T-helper 2 cell treated with Interferon-gamma antibody and Interleukin-4, amounts not matched to agents 5 μg/mL and 100 μg/mL, for 36 hours (primary cell): ENCODE measurements around the gene MVK.

Experiments used
- DNase-seq: peaks from one replicate; pipeline ENCODE4 v3.0.0; 2021; ENCODE audit warnings: low spot score
- H3K27ac Mint-ChIP-seq: one replicate; pipeline ENCODE4 v1.8.0; 2021; ENCODE audit warnings: mild to moderate bottlenecking, mixed read lengths
- H3K27me3 Mint-ChIP-seq: one replicate; pipeline ENCODE4 v1.8.0; 2021; ENCODE audit warnings: low read depth, mixed read lengths
- H3K36me3 Mint-ChIP-seq: one replicate; pipeline ENCODE4 v1.8.0; 2021; ENCODE audit warnings: low read depth, mixed read lengths
- H3K4me1 Mint-ChIP-seq: one replicate; pipeline ENCODE4 v1.8.0; 2021; ENCODE audit warnings: low read depth, mixed read lengths
- H3K4me3 Mint-ChIP-seq: one replicate; pipeline ENCODE4 v1.8.0; 2022; ENCODE audit warnings: mild to moderate bottlenecking, moderate library complexity, mixed read lengths
- H3K9me3 Mint-ChIP-seq: one replicate; pipeline ENCODE4 v1.8.0; 2021; ENCODE audit warnings: mixed read lengths

Gene MVK

DNA sequence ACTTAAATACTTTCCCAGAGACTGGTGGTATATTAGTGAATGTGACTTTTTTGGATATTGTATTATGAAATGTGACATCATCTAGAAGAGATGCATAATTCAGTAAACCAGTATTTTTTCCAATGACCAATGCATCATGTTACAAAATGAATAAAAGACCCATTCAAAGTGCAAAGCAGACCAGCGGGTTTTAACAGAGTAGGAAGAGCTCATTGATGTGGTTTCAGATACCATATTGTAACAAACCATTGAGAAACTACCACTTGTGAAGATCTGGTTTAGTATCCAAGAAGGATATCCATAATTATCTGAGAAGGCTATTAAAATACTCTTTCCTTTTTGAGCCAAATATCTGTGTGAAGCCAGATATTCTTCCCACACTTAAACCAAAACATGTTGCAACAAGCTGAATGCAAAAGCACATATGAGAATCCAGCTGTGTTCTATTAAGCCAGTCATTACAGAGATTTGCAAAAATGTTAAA lies 47.7 kb downstream of the MVK start:
- H3K27me3 Mint-ChIP-seq = peaks cover 20% of the 10 kb centered on the region
- H3K9me3 Mint-ChIP-seq = no peaks in the 10 kb centered on the region
- peaks cover 2% of the 10 kb centered on the region for H3K4me1 Mint-ChIP-seq

GRCh38 chr12:109621901-109622364 lies 48.3 kb downstream of the MVK start:
- H3K4me1 Mint-ChIP-seq = peaks cover 2% of the 10 kb centered on the region
- no peaks in the 10 kb centered on the region for H3K36me3 Mint-ChIP-seq
- no peak for DNase-seq
- H3K27me3 Mint-ChIP-seq = peaks cover 20% of the 10 kb centered on the region
- no peak overlapping the region for H3K27ac Mint-ChIP-seq
- H3K9me3 Mint-ChIP-seq = no peaks in the 10 kb centered on the region
- no peak overlapping the region for H3K4me3 Mint-ChIP-seq

More for the DNA sequence above, 47.7 kb downstream of the MVK start:
- H3K4me3 Mint-ChIP-seq = no peak overlapping the region
- H3K27ac Mint-ChIP-seq = no peak overlapping the region
- H3K36me3 Mint-ChIP-seq = no peaks in the 10 kb centered on the region
- no peak for DNase-seq

DNA sequence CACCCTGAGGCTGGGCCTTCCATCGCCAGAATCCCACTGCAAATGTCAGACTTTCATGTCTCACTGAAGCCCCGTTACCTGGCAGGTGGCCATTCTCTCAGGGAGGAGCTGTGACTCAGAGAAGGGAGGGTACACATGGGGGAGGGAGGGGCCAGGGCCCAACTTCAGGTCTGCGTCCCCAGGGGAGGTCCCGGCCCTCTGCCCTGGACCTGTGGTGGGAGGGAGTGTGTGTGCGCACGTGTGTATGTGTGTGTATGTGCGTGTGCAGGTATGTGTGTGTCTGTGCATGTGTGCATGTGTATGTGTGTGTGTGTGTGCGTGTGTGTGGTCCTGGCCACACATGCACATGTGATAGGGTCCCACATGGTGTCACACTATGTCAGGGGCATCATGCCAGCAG lies 50.9 kb downstream of the MVK start:
- Mint-ChIP-seq H3K9me3 (no peaks in the 10 kb centered on the region), H3K4me1 (peaks cover 2% of the 10 kb centered on the region), H3K36me3 (no peaks in the 10 kb centered on the region), H3K4me3 (no peak overlapping the region), H3K27ac (no peak overlapping the region), H3K27me3 (peaks cover 20% of the 10 kb centered on the region)
- DNase-seq = no peak

DNA sequence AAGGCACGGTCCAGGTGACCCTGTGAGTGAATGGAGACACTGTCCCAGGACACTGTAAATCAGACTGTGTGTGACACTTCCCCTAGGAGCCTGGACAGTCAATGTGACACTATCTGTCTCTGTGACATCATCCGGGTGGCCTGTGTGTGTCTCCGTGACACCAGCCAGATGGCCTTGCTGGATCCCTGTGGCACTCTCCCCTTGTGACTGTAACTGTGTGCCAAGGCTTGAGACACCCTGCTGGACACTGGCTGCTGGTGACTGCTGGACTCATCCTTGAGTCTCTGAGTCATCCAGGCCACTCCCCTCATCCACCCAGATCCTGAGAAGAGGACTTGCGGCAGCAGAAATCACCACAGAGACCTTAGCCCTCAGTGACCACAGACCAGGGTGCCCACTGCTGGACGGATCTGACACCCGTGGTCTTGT lies 51.6 kb downstream of the MVK start:
- Mint-ChIP-seq H3K4me1 (peaks cover 2% of the 10 kb centered on the region), H3K36me3 (no peaks in the 10 kb centered on the region), H3K27ac (no peak overlapping the region), H3K27me3 (peaks cover 17% of the 10 kb centered on the region), H3K9me3 (no peaks in the 10 kb centered on the region), H3K4me3 (no peak overlapping the region)
- no peak for DNase-seq

DNA sequence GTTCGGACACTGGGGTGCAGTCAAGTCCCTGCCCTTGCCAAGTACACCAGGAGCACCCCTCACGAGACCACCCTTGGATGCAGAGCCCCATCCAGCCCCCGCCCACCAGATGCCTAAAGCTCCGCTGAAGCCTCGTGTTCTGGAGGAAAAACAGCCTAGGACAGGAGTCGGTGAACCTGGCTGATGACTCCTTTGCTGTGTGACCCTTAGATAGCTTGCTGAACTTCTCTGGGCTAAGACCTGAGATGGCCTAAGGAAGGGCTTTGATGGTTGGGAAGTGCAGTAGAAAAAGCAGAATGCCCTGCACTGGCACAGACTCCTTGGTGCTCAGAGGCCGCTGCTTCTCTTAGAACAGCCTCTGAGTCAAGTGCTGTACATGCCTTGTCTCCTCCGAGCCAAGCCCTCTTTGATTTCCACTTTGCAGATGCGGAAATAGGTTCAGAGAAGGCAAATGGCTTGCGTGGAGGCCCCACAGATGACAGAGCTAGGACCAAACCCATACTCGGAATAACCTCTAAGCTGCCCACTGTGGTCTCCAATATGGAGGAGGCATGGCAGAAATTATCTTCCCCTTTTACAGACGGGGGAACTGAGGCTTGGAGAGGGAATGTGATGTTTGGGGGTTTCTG lies 52.3 kb downstream of the MVK start:
- no peak overlapping the region for H3K27ac Mint-ChIP-seq
- H3K36me3 Mint-ChIP-seq = no peaks in the 10 kb centered on the region
- peaks cover 16% of the 10 kb centered on the region for H3K27me3 Mint-ChIP-seq
- H3K4me1 Mint-ChIP-seq = peaks cover 2% of the 10 kb centered on the region
- no peaks in the 10 kb centered on the region for H3K9me3 Mint-ChIP-seq
- DNase-seq = no peak
- H3K4me3 Mint-ChIP-seq = no peak overlapping the region

GRCh38 chr12:109626378-109627115 lies 53.0 kb downstream of the MVK start:
- H3K27ac Mint-ChIP-seq = no peak overlapping the region
- H3K36me3 Mint-ChIP-seq = no peaks in the 10 kb centered on the region
- no peak for DNase-seq
- H3K27me3 Mint-ChIP-seq = peaks cover 10% of the 10 kb centered on the region
- peaks cover 2% of the 10 kb centered on the region for H3K4me1 Mint-ChIP-seq
- no peaks in the 10 kb centered on the region for H3K9me3 Mint-ChIP-seq
- no peak overlapping the region for H3K4me3 Mint-ChIP-seq

- H3K4me3 Mint-ChIP-seq = no peak overlapping the region
- no peaks in the 10 kb centered on the region for H3K9me3 Mint-ChIP-seq
- H3K4me1 Mint-ChIP-seq = no peaks in the 10 kb centered on the region
- H3K27me3 Mint-ChIP-seq = peaks cover under 1% of the 10 kb centered on the region
- no peaks in the 10 kb centered on the region for H3K36me3 Mint-ChIP-seq
- no peak overlapping the region for H3K27ac Mint-ChIP-seq
- DNase-seq = no peak
Observed at GRCh38 chr12:109627633-109628032, 54.0 kb downstream of the MVK start.

GRCh38 chr12:109630107-109630506 lies 56.5 kb downstream of the MVK start:
- H3K36me3 Mint-ChIP-seq = no peaks in the 10 kb centered on the region
- no peaks in the 10 kb centered on the region for H3K4me1 Mint-ChIP-seq
- H3K27ac Mint-ChIP-seq = no peak overlapping the region
- peaks cover 4% of the 10 kb centered on the region for H3K9me3 Mint-ChIP-seq
- no peak overlapping the region for H3K4me3 Mint-ChIP-seq
- H3K27me3 Mint-ChIP-seq = no peaks in the 10 kb centered on the region
- no peak for DNase-seq

GRCh38 chr12:109630815-109631214 lies 57.2 kb downstream of the MVK start:
- H3K27ac Mint-ChIP-seq = no peak overlapping the region
- H3K9me3 Mint-ChIP-seq = peaks cover 4% of the 10 kb centered on the region
- no peaks in the 10 kb centered on the region for H3K36me3 Mint-ChIP-seq
- H3K27me3 Mint-ChIP-seq = no peaks in the 10 kb centered on the region
- no peaks in the 10 kb centered on the region for H3K4me1 Mint-ChIP-seq
- DNase-seq = no peak
- no peak overlapping the region for H3K4me3 Mint-ChIP-seq

DNA sequence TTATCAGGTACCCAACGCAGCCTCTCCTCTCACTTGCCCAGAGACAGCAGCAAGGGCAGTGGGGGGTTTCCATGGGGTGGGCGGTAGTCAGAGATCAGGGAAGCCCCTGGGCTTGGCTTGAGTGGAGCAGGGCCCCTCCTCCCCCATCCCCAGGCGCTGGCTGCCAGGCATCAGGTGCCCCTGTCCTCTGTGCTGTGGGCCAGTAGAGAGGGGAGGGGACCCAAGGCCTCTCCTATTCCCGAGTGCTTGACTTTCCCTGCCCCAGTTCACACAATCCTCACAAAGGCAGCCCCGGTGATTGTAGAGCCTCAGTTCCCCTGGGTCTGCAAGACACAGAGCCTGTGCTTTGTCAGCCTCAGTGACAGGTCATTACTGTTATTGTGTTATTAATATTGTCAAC lies 57.7 kb downstream of the MVK start:
- Mint-ChIP-seq H3K27ac (no peak overlapping the region), H3K4me3 (no peak overlapping the region), H3K36me3 (no peaks in the 10 kb centered on the region), H3K9me3 (peaks cover 4% of the 10 kb centered on the region), H3K4me1 (no peaks in the 10 kb centered on the region), H3K27me3 (no peaks in the 10 kb centered on the region)
- DNase-seq = no peak

- Mint-ChIP-seq H3K4me3 (no peak overlapping the region), H3K27me3 (no peaks in the 10 kb centered on the region)
Observed at GRCh38 chr12:109631751-109632150, 58.2 kb downstream of the MVK start.

DNA sequence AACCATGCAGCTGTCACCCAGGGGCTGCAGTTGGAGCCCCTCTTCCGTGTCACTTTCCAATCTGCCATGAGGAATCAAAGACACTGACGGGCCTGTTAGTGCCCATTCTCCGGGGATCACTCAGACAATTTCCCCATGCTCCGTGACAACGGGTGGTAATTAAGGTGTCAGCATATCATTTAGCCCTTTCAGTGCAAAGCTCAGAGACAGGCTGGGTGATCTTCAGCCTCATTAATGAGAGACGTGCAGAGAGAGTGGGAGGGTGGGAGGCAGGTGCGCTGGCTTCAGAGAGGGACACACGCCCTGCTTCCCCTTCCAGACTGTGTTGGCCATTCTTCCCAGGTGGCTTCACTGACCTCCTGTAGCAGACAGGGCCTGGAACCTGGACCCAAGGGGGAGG lies 58.7 kb downstream of the MVK start:
- DNase-seq = no peak
- Mint-ChIP-seq H3K36me3 (no peaks in the 10 kb centered on the region), H3K27ac (no peak overlapping the region), H3K4me1 (no peaks in the 10 kb centered on the region), H3K27me3 (no peaks in the 10 kb centered on the region), H3K9me3 (peaks cover 4% of the 10 kb centered on the region), H3K4me3 (no peak overlapping the region)

More at GRCh38 chr12:109631751-109632150, 58.2 kb downstream of the MVK start:
- Mint-ChIP-seq H3K4me1 (no peaks in the 10 kb centered on the region), H3K27ac (no peak overlapping the region), H3K36me3 (no peaks in the 10 kb centered on the region), H3K9me3 (peaks cover 4% of the 10 kb centered on the region)
- DNase-seq = no peak

DNA sequence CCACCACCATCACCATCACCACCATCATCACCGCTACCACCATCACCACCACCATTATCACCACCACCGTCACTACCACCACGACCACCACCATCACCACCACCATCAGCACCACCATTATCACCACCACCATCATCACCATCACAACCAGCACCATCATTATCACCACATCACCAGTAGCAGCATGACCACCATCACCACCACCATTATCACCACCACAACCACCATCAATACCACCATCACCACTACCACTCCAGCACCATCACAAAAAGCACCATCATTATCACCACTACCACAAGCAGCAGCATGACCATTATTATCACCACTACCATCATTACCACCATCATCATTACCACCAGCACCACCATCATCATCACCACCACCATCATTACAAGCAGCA lies 62.1 kb downstream of the MVK start:
- no peak for DNase-seq
- no peaks in the 10 kb centered on the region for H3K36me3 Mint-ChIP-seq
- H3K9me3 Mint-ChIP-seq = peaks cover 4% of the 10 kb centered on the region
- no peaks in the 10 kb centered on the region for H3K27me3 Mint-ChIP-seq
- no peak overlapping the region for H3K4me3 Mint-ChIP-seq
- H3K27ac Mint-ChIP-seq = no peak overlapping the region
- no peaks in the 10 kb centered on the region for H3K4me1 Mint-ChIP-seq

DNA sequence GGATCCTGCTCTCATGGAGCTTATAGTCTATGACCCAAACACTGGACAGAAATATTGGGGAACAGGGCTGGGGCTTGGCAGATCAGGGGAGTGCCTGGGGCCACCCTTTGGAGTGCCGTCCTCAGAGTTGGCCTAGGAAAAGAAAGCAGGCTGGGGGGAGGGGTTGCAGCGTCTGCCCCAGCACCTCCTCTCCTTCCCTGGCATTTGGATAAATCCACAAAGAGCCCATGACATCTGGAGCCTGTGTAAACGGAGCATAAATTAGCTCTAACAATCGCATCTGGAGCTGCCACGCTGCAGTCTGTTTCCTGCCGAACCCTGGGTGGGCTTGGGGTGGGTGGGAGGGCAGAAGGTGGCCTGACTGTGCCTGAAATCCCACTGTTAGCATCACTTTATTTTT lies 63.8 kb downstream of the MVK start:
- DNase-seq = no peak
- H3K27me3 Mint-ChIP-seq = peaks cover 3% of the 10 kb centered on the region
- no peak overlapping the region for H3K27ac Mint-ChIP-seq
- H3K36me3 Mint-ChIP-seq = no peaks in the 10 kb centered on the region
- no peaks in the 10 kb centered on the region for H3K4me1 Mint-ChIP-seq
- peaks cover 4% of the 10 kb centered on the region for H3K9me3 Mint-ChIP-seq
- no peak overlapping the region for H3K4me3 Mint-ChIP-seq
